Measurements from ENCODE around the gene FANCC. TPM values are rescaled to one million over a fixed set of nuclear protein-coding genes. Genes with fewer than 3 reads are reported as not detected.
A peak's percentile ranks its signal among the peaks of the same experiment; 100 is the strongest.

Gene FANCC
- total and polyA plus RNA-seq, 2 of the 13 experiments (the other 11 are each of a cell fraction or from before 2014, with no cell fraction given): 7.4 to 8.6 TPM

DNA sequence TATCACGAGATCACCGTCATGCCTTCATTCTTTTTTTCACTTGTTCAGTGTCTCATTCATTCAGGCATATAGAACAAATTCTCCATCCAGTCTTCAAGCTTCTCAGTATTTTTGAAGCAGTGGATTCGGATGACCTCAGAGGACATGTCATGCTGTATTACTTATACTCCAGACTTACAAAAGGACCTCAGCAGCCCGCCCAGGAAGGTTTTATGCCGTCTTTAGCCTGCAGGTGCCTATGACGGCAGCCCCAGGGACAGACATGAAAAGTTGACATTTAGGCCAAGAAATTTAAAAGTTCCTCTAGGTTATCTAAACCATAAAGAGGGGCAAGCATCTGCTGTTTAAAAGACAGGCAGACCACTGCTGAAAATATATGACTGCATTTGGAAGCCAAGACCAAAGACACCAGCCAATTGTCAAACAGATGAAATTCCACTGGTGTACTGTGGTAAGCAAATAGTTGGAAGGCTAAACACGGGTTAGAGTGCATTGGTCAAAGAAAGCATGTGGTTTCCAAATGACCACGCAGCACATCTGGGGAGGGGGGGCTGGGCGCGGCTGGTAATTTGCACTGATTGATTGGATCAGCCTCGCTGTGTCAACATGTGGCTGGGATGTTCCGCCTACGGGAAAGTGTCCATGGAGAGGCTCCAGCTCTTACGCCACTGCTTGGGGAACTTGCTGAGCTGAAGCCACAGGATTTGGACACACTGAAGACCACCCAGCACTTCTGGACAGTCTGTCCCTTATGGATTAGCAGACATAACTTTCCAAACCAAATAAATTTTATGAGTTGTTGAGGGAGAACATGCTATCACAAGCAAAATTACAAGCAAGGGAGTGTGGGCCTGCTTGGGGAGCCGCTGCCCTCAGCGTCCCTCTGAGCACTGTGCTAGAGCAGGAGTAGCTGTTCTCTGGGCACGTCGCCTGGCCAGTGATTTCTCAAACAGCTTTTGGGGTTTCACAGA, 173.6 kb downstream of the FANCC start (continued):
- TF ChIP-seq, protein P1, sequence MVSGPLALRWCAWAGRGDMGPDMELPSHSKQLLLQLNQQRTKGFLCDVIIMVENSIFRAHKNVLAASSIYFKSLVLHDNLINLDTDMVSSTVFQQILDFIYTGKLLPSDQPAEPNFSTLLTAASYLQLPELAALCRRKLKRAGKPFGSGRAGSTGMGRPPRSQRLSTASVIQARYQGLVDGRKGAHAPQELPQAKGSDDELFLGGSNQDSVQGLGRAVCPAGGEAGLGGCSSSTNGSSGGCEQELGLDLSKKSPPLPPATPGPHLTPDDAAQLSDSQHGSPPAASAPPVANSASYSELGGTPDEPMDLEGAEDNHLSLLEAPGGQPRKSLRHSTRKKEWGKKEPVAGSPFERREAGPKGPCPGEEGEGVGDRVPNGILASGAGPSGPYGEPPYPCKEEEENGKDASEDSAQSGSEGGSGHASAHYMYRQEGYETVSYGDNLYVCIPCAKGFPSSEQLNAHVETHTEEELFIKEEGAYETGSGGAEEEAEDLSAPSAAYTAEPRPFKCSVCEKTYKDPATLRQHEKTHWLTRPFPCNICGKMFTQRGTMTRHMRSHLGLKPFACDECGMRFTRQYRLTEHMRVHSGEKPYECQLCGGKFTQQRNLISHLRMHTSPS (CRISPR knock-in tag; IDR thresholded peaks at IDR 0.05; ENCODE audit: low read depth): no peak
- no peak for TF ChIP-seq ZBTB20 (CRISPR knock-in tag; IDR thresholded peaks at IDR 0.05; ENCODE audit: borderline replicate concordance, low read depth)
- TF ChIP-seq, protein P2, sequence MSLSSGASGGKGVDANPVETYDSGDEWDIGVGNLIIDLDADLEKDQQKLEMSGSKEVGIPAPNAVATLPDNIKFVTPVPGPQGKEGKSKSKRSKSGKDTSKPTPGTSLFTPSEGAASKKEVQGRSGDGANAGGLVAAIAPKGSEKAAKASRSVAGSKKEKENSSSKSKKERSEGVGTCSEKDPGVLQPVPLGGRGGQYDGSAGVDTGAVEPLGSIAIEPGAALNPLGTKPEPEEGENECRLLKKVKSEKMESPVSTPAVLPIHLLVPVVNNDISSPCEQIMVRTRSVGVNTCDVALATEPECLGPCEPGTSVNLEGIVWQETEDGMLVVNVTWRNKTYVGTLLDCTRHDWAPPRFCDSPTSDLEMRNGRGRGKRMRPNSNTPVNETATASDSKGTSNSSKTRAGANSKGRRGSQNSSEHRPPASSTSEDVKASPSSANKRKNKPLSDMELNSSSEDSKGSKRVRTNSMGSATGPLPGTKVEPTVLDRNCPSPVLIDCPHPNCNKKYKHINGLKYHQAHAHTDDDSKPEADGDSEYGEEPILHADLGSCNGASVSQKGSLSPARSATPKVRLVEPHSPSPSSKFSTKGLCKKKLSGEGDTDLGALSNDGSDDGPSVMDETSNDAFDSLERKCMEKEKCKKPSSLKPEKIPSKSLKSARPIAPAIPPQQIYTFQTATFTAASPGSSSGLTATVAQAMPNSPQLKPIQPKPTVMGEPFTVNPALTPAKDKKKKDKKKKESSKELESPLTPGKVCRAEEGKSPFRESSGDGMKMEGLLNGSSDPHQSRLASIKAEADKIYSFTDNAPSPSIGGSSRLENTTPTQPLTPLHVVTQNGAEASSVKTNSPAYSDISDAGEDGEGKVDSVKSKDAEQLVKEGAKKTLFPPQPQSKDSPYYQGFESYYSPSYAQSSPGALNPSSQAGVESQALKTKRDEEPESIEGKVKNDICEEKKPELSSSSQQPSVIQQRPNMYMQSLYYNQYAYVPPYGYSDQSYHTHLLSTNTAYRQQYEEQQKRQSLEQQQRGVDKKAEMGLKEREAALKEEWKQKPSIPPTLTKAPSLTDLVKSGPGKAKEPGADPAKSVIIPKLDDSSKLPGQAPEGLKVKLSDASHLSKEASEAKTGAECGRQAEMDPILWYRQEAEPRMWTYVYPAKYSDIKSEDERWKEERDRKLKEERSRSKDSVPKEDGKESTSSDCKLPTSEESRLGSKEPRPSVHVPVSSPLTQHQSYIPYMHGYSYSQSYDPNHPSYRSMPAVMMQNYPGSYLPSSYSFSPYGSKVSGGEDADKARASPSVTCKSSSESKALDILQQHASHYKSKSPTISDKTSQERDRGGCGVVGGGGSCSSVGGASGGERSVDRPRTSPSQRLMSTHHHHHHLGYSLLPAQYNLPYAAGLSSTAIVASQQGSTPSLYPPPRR (CRISPR knock-in tag; IDR thresholded peaks at IDR 0.05; ENCODE audit: borderline replicate concordance): no peak
- TF ChIP-seq, protein P3, sequence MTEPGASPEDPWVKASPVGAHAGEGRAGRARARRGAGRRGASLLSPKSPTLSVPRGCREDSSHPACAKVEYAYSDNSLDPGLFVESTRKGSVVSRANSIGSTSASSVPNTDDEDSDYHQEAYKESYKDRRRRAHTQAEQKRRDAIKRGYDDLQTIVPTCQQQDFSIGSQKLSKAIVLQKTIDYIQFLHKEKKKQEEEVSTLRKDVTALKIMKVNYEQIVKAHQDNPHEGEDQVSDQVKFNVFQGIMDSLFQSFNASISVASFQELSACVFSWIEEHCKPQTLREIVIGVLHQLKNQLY (CRISPR knock-in tag; IDR thresholded peaks at IDR 0.05): peak; percentile 28; the same call in 1 of the 2 replicates
- TF ChIP-seq ZNF317 (CRISPR knock-in tag; IDR thresholded peaks at IDR 0.05): 0 out of 2 replicates have a peak, but pooled peaks have one; percentile 53
- no peak for TF ChIP-seq ZNF781 (CRISPR knock-in tag; IDR thresholded peaks at IDR 0.05; ENCODE audit: borderline replicate concordance, not compliant biosample characterization)
- no peak for TF ChIP-seq ZNF768 (CRISPR knock-in tag; IDR thresholded peaks at IDR 0.05)
- TF ChIP-seq ZNF354B (CRISPR knock-in tag; IDR thresholded peaks at IDR 0.05): no peak
- no peak for TF ChIP-seq JUN (CRISPR knock-in tag; IDR thresholded peaks at IDR 0.05)
- no peak for TF ChIP-seq ZNF879 (CRISPR knock-in tag; IDR thresholded peaks at IDR 0.05)
- no peak for TF ChIP-seq POLR2AphosphoS5 (IDR thresholded peaks at IDR 0.05; ENCODE audit: low read depth, low read length)
- TF ChIP-seq ZNF792 (CRISPR knock-in tag; IDR thresholded peaks at IDR 0.05): no peak
- no peak for TF ChIP-seq MED1 (CRISPR knock-in tag; IDR thresholded peaks at IDR 0.05)
- no peak for TF ChIP-seq CBFB (CRISPR knock-in tag; IDR thresholded peaks at IDR 0.05)
- no peak for TF ChIP-seq NPAS2 (CRISPR knock-in tag; IDR thresholded peaks at IDR 0.05; ENCODE audit: borderline replicate concordance)
- peak; percentile 52; the same call in 1 of the 2 replicates for TF ChIP-seq PHF21A (CRISPR knock-in tag; IDR thresholded peaks at IDR 0.05)
- TF ChIP-seq, protein P4, sequence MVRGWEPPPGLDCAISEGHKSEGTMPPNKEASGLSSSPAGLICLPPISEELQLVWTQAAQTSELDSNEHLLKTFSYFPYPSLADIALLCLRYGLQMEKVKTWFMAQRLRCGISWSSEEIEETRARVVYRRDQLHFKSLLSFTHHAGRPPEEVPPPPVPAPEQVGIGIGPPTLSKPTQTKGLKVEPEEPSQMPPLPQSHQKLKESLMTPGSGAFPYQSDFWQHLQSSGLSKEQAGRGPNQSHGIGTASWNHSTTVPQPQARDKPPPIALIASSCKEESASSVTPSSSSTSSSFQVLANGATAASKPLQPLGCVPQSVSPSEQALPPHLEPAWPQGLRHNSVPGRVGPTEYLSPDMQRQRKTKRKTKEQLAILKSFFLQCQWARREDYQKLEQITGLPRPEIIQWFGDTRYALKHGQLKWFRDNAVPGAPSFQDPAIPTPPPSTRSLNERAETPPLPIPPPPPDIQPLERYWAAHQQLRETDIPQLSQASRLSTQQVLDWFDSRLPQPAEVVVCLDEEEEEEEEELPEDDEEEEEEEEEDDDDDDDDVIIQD (CRISPR knock-in tag; IDR thresholded peaks at IDR 0.05; ENCODE audit: low read depth): 0 out of 2 replicates have a peak, but pooled peaks have one; percentile 35
- TF ChIP-seq ZNF446 (CRISPR knock-in tag; IDR thresholded peaks at IDR 0.05): no peak
- no peak for TF ChIP-seq TEAD3 (CRISPR knock-in tag; optimal IDR thresholded peaks at IDR 0.05; ENCODE audit: borderline replicate concordance)
- no peak for TF ChIP-seq NR1H2 (CRISPR knock-in tag; IDR thresholded peaks at IDR 0.05; ENCODE audit: borderline replicate concordance, low read depth)
